GM12873 (cell line): ENCODE results near the gene GRIP2.

Source experiments
- TF ChIP-seq, protein P1 (sequence below): IDR thresholded peaks from 2 replicates; pipeline ENCODE4 v1.5.1; 2012; ENCODE audit warnings: low read depth, mild to moderate bottlenecking, moderate library complexity, low read length, control low read depth; ENCODE audit not compliant: insufficient read depth; ENCODE audit errors: missing control alignments

The GRIP2 gene

DNA sequence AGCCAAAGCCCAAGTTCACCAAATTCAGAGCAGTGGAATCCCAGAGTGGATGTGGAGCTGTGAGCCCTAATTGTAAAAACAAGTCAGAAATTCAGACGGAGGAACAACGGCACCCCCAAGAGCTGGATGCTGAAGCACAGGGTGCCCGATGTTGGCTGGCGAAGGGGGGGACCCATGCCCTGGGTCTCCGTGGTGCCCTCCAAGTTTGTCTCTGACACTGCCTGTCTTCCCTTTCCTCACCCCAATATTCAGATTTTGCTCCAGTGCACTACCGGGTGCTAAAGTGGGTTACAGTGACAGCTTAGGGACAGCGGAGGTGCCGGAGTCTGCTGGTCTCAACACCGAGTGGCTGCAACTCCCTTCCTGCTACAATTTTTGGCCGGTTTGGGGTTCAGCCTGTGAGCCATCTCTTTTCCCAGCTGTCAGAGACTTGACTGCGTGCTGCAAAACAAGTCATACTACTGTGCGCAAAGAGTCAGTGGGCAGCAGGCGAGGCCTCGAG, 6.6 kb downstream of the GRIP2 start:
- TF ChIP-seq, protein P1, sequence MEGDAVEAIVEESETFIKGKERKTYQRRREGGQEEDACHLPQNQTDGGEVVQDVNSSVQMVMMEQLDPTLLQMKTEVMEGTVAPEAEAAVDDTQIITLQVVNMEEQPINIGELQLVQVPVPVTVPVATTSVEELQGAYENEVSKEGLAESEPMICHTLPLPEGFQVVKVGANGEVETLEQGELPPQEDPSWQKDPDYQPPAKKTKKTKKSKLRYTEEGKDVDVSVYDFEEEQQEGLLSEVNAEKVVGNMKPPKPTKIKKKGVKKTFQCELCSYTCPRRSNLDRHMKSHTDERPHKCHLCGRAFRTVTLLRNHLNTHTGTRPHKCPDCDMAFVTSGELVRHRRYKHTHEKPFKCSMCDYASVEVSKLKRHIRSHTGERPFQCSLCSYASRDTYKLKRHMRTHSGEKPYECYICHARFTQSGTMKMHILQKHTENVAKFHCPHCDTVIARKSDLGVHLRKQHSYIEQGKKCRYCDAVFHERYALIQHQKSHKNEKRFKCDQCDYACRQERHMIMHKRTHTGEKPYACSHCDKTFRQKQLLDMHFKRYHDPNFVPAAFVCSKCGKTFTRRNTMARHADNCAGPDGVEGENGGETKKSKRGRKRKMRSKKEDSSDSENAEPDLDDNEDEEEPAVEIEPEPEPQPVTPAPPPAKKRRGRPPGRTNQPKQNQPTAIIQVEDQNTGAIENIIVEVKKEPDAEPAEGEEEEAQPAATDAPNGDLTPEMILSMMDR, result no peak

DNA sequence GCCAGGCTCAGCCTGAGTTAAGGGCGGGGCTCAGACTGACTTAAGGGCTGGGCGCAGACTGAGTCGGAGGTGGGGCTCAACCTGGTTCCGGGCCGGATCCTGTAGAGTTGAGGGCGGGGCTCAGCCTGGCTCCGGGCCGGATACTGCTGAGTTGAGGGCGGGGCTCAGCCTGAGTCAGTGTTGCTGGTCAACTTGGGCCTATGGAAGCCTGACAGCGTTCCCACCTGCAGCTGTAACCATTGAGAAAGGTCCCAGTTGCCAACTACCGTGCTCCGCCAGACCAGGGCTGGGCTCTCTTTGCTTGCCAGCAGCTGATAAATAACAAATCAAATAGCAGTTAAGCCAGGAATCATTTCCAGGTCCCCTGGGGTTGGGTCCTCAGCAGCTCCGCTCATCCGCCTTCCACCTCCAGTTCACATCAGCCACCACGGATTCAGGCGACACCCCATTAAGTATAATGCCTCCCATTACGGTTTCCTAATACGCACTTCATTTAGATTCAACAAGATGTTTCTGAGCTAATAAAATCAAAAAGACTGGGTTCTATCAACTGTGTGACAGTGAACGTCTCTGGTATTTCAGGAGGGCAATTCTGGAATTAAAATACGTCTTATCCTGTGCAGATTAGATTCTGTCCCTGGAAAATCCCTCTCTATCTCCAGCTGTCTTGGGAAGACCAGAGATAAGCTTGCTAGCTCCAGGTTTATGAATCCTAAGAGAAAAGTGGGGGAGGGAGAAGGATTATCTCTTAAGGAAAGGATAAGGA, 7.3 kb downstream of the GRIP2 start:
- TF ChIP-seq, protein P1, result no peak

DNA sequence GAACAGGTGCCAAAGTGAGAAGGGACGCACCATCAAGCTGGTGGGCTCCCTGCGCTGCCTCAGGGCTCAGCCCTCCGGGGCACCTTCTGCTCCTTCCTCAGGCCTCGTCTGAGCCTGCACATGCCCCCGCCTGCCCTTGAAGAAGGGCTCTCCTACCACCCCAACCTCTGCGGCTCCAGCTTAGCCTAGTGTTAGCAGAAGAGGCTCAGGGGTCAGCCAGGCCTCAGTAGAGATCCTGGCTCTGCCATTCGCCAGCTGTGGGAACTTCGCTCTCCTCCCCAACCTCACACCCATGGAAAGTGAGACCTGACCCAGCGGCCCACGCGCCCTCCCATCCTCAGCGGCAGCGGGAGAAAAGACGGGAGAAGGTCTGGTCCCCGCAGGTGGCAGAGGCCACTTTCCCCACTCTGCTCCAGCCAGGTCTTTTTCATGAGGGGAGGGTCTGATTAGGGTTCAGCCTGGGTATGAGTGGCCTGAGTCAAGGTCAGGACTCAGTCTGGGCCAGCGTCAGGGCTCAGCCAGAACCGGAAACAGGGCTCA, 8.2 kb downstream of the GRIP2 start:
- TF ChIP-seq, protein P1, result no peak

DNA sequence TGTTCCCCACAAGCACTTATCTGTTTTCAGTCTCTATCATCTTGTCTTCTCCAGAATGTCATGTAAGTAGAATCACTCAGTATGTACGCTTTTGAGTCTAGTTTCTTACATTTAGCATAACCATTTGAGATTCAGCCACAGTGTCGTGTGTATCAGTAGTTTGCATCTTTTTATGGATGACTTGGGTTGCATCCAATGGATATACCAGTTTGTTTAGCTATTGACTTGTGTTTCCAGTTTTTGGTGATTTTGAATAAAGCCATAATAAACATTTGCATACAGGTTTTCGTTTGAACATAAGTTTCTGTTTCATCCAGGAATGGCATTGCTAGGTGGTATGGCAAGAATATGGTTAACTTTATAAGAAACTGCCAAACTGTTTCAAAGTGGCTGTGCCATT, 12.1 kb downstream of the GRIP2 start:
- TF ChIP-seq, protein P1, result no peak

DNA sequence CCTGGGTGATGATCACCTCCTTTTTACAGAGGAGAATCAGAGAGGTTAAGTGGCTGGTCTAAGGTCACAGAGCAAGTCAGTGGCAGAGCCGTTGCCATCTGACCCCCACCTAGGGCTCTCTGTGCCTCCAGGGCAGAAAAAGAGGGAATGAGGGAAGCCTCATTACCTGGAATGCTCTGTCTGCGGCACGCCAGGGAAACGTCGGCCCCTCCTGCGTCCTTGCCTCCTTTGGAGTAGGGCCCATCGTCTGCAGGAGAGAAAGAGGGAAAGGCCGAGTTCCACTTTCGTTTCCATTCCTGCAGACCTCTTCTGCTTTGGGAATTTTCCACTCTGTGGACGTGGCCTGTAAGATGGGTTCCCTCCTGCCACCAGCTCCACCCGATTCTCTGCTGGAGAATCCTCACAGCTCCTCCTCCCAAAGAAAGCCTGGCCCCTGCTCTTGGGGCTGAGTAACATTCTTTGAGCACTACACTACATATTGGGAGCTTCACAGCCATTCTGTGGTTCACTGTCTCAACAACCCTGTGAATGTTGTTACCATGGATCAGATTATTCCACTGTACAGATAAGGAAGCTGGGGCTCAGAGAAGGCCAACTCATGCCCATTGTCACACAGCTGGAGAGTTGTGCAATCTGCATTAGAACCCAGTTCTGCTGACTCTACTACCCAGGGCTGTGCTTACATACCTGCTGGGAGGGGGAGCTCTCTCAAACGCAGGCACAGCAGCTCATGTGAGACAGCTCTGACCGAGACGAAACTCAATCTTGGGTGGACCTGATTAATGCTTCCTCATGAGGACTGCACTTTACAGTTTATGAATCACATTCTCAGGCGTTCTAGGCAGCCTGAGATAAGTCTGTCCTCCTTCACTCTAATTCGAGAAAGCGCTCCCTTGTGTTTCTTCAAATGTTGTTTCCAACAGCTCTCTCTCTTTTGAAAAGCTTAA, 14.2 kb downstream of the GRIP2 start:
- TF ChIP-seq, protein P1, result no peak

DNA sequence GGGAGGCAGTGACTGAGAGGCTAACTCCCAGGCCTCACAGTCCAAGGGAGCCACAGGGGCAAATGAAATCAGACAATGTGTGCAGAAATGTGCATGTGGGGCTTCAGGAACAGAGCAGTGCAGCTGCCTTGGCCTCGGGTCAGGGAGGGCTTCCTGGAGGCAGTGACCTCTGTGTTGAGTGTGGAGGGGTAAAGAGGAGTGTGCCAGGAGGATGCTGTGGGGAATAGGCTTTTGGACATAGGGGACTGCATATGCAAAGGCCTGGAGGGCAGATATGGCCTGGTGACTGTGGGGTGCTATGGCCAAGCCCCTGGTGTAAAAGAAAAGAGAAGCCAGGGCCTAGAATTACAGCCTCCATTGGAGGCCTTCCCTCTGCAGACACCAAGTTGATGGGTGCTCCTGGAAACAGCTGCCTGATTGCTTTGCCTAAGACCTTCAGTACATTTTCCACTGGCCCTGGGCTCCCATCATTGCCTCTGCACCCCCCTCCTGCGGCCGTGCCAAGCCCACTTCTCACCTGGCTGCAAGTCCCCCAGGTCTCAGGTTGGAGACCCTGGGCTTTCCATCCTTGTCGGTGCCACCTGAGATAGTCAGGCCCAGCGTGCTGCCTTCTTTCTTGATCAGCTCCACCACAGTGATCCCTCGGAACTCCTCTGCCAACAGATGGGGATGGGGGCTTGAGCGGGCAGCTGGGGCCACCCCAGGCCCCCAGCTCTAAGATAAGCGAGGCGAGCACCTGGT, 15.1 kb downstream of the GRIP2 start:
- TF ChIP-seq, protein P1, result no peak
